CD14-positive monocyte (primary cell): ENCODE data around the gene P3H4. TPM values are rescaled to one million over a fixed set of nuclear protein-coding genes. Genes with fewer than 3 reads are reported as not detected.

Source experiments
- DNase-seq, 3 donors: peaks; one replicate each; pipeline ENCODE4 v3.0.0-alpha.2; 2011 to 2022
- H2AFZ ChIP-seq: 2 replicates; pipeline ENCODE4 v1.6.0; 2012; ENCODE audit warnings: mild to moderate bottlenecking, low read depth, low read length, inconsistent platforms; ENCODE audit not compliant: insufficient read depth, poor library complexity, severe bottlenecking
- H3K27ac ChIP-seq, 2 donors: 1 replicate in 1 of 2; 2 replicates in 1 of 2; pipeline ENCODE4 v1.5.1; 2012 to 2013; ENCODE audit warnings: low read length in 2 of 2, control low read depth in 1 of 2, inconsistent platforms in 1 of 2, low read depth in 1 of 2, mild to moderate bottlenecking in 1 of 2
- H3K27me3 ChIP-seq, 2 donors: one replicate each; pipeline versions ENCODE4 v1.6.0 to v1.6.1; 2011 to 2013; ENCODE audit warnings: low read length in 2 of 2; ENCODE audit not compliant: control insufficient read depth in 2 of 2, insufficient read depth in 2 of 2
- H3K36me3 ChIP-seq, 2 donors: replicated peaks in 1 of 2; 1 replicate in 1 of 2; 2 replicates in 1 of 2; pipeline versions ENCODE4 v1.5.1 to v1.6.1; 2012 to 2013; ENCODE audit warnings: low read length in 2 of 2, control low read depth in 1 of 2, inconsistent platforms in 1 of 2, mild to moderate bottlenecking in 1 of 2; ENCODE audit not compliant: insufficient read depth in 2 of 2, control insufficient read depth in 1 of 2
- H3K4me1 ChIP-seq, 2 donors: 1 replicate in 1 of 2; 2 replicates in 1 of 2; pipeline versions ENCODE4 v1.5.1 to v1.6.1; 2012 to 2013; ENCODE audit warnings: low read length in 2 of 2, control low read depth in 1 of 2, inconsistent platforms in 1 of 2, mild to moderate bottlenecking in 1 of 2, moderate library complexity in 1 of 2; ENCODE audit not compliant: insufficient read depth in 2 of 2, control insufficient read depth in 1 of 2
- H3K4me2 ChIP-seq: replicated peaks from 2 replicates; pipeline ENCODE3; 2012; ENCODE audit warnings: low read length, moderate library complexity, mild to moderate bottlenecking; ENCODE audit not compliant: poor library complexity, severe bottlenecking; ENCODE audit errors: extremely low read depth
- H3K4me3 ChIP-seq, 3 experiments: fragments of 200-600 bp in 1 of 3; sonication (generic) in 1 of 3; replicated peaks in 1 of 3; 1 replicate in 2 of 3; 2 replicates in 1 of 3; pipeline ENCODE4 v1.5.1; 2011 to 2013; ENCODE audit warnings: low read length in 3 of 3, mild to moderate bottlenecking in 3 of 3, control low read depth in 2 of 3, low read depth in 2 of 3, inconsistent platforms in 1 of 3, moderate library complexity in 1 of 3
- H3K79me2 ChIP-seq: 2 replicates; pipeline ENCODE4 v1.6.0; 2012; ENCODE audit warnings: mild to moderate bottlenecking, control low read depth, inconsistent platforms, low read length, moderate library complexity; ENCODE audit not compliant: insufficient read depth
- H3K9ac ChIP-seq: 2 replicates; pipeline ENCODE4 v1.6.0; 2017; ENCODE audit warnings: low read length, mild to moderate bottlenecking; ENCODE audit not compliant: insufficient read depth, poor library complexity, severe bottlenecking
- H3K9me3 ChIP-seq, 2 donors: replicated peaks in 1 of 2; 1 replicate in 1 of 2; 2 replicates in 1 of 2; pipeline versions ENCODE4 v1.5.1 to v1.6.1; 2012 to 2013; ENCODE audit warnings: low read length in 2 of 2, control low read depth in 1 of 2; ENCODE audit not compliant: control insufficient read depth in 1 of 2, insufficient read depth in 1 of 2
- H4K20me1 ChIP-seq: 2 replicates; pipeline ENCODE4 v1.6.0; 2012; ENCODE audit warnings: mild to moderate bottlenecking, low read length, control low read depth, moderate library complexity; ENCODE audit not compliant: insufficient read depth
- H3K27ac Mint-ChIP-seq, 7 donors: one replicate each; pipeline ENCODE4 v1.8.0; 2020; ENCODE audit warnings: mild to moderate bottlenecking in 7 of 7, mixed read lengths in 7 of 7, moderate library complexity in 6 of 7, inconsistent platforms in 2 of 7
- H3K27me3 Mint-ChIP-seq, 3 donors: one replicate each; pipeline ENCODE4 v1.8.0; 2021 to 2022; ENCODE audit warnings: low read depth in 3 of 3, mild to moderate bottlenecking in 3 of 3, mixed read lengths in 3 of 3, moderate library complexity in 3 of 3, inconsistent platforms in 1 of 3
- H3K36me3 Mint-ChIP-seq, 2 donors: one replicate each; pipeline ENCODE4 v1.8.0; 2020; ENCODE audit warnings: mixed read lengths in 2 of 2, inconsistent platforms in 1 of 2, mild to moderate bottlenecking in 1 of 2
- H3K4me1 Mint-ChIP-seq: one replicate; pipeline ENCODE4 v1.8.0; 2020; ENCODE audit warnings: mild to moderate bottlenecking, mixed read lengths
- H3K4me3 Mint-ChIP-seq, 2 donors: one replicate each; pipeline ENCODE4 v1.8.0; 2020; ENCODE audit warnings: mild to moderate bottlenecking in 2 of 2, mixed read lengths in 2 of 2, moderate library complexity in 1 of 2
- H3K9me3 Mint-ChIP-seq, 7 donors: one replicate each; pipeline ENCODE4 v1.8.0; 2020 to 2022; ENCODE audit warnings: mixed read lengths in 7 of 7, mild to moderate bottlenecking in 6 of 7, moderate library complexity in 6 of 7, inconsistent platforms in 2 of 7
- CTCF ChIP-seq: fragments of 200-600 bp; IDR thresholded peaks from one replicate; pipeline ENCODE4 v1.8.0; 2022; ENCODE audit warnings: antibody characterized with exemption, mild to moderate bottlenecking
- WGBS: methylation state at CpG from one replicate; pipeline ENCODE4 v1.1.5; 2013; ENCODE audit warnings: missing lambda C conversion rate; ENCODE audit not compliant: insufficient coverage; 5-methylcytosine and 5-hydroxymethylcytosine counted together
- intact Hi-C, 2 donors: fragments of 100-400 bp; cut with micrococcal nuclease; formaldehyde crosslinking; loops; one replicate each; pipeline versions ENCODE4 v1.15.0 to v1.15.1; 2023
- polyA plus RNA-seq, 3 donors: library from polyadenylated mRNA; depleted of rRNA in 1 of 3; unstranded in 2 of 3; stranded (reverse) in 1 of 3; fragments of 300-500 nt in 2 of 3; fragments of >200 nt in 1 of 3; fragmentation: Illumina TruSeq in 2 of 3; gene quantifications; 1 replicate in 2 of 3; 2 replicates in 1 of 3; pipeline ENCODE4 v1.2.3, GENCODE V29; 2012 to 2021

P3H4 gene
- polyA plus RNA-seq, 3 donors = 0.13 to 0.46 (median 0.16) TPM

- H3K27me3 ChIP-seq = no peaks in the 10 kb centered on the region
- no peak overlapping the region for H2AFZ ChIP-seq
- H3K79me2 ChIP-seq = no peaks in the 10 kb centered on the region
- H3K4me1 ChIP-seq = no peaks in the 10 kb centered on the region
- no peak overlapping the region for H3K4me3 Mint-ChIP-seq
- peaks cover 6 to 9% of the 10 kb centered on the region in 2 donors for H3K36me3 ChIP-seq
- peaks cover 5 to 8% of the 10 kb centered on the region in 2 donors for H3K36me3 Mint-ChIP-seq
- H3K27ac Mint-ChIP-seq = no peak overlapping the region
- no peaks in the 10 kb centered on the region for H4K20me1 ChIP-seq
- 97% methylated on average over 19 of the region's 19 CpGs for WGBS
- H3K4me1 Mint-ChIP-seq = no peaks in the 10 kb centered on the region
- no peak overlapping the region for H3K9ac ChIP-seq
- no peak overlapping the region for H3K27ac ChIP-seq
- intact Hi-C loops = no loop called here
- H3K4me2 ChIP-seq = no peak overlapping the region
- DNase-seq = no peak
- TF ChIP-seq CTCF = no peak
- H3K9me3 Mint-ChIP-seq = peaks cover 0 to 2% (median 0%) of the 10 kb centered on the region in 7 donors
- H3K27me3 Mint-ChIP-seq = peaks cover 0 to 3% (median 1%) of the 10 kb centered on the region in 3 donors
- H3K4me3 ChIP-seq = no peak overlapping the region
- H3K9me3 ChIP-seq = no peaks in the 10 kb centered on the region
These were observed 13.6 kb upstream of the P3H4 start for GRCh38 chr17:41825175-41825845.

- Histone ChIP-seq H3K79me2 (no peaks in the 10 kb centered on the region), H3K9ac (no peak overlapping the region), H3K4me2 (no peak overlapping the region), H3K9me3 (no peaks in the 10 kb centered on the region), H4K20me1 (no peaks in the 10 kb centered on the region), H3K4me3 (no peak overlapping the region), H3K4me1 (no peaks in the 10 kb centered on the region), H3K36me3 (peaks cover 0 to 4% of the 10 kb centered on the region in 2 donors), H3K27me3 (no peaks in the 10 kb centered on the region), H2AFZ (no peak overlapping the region), H3K27ac (no peak overlapping the region)
- WGBS = 93% methylated on average over 3 of the region's 7 CpGs
- intact Hi-C loops = no loop called here
- no peak for TF ChIP-seq CTCF
- H3K4me3 Mint-ChIP-seq = no peak overlapping the region
- H3K4me1 Mint-ChIP-seq = no peaks in the 10 kb centered on the region
- DNase-seq = no peak
- H3K27ac Mint-ChIP-seq = no peak overlapping the region
- H3K9me3 Mint-ChIP-seq = peaks cover 0 to 2% (median 0%) of the 10 kb centered on the region in 7 donors
- peaks cover 2 to 4% of the 10 kb centered on the region in 2 donors for H3K36me3 Mint-ChIP-seq
- H3K27me3 Mint-ChIP-seq = peaks cover 0 to 6% (median 1%) of the 10 kb centered on the region in 3 donors
These were observed 12.3 kb upstream of the P3H4 start for GRCh38 chr17:41824086-41824485.
